Smooth muscle cell (in vitro differentiated cells): ENCODE measurements around the gene RTF1. TPM values are rescaled to one million over a fixed set of nuclear protein-coding genes. Genes with fewer than 3 reads are reported as not detected.

Source experiments
- DNase-seq: peaks from one replicate; lab custom pipeline; 2025; ENCODE audit not compliant: unreplicated experiment; lab: John Stamatoyannopoulos, UW
- H2AFZ ChIP-seq: fragments of 200-600 bp; sonication (generic); 2 replicates; pipeline ENCODE4 v1.6.0; 2016; ENCODE audit warnings: antibody characterized with exemption, low read depth, mild to moderate bottlenecking
- H3F3A ChIP-seq: fragments of 200-600 bp; sonication (generic); 2 replicates; pipeline ENCODE4 v1.6.0; 2017; ENCODE audit warnings: antibody characterized with exemption, low read depth
- H3K27ac ChIP-seq: fragments of 200-600 bp; sonication (generic); 2 replicates; pipeline ENCODE4 v1.5.1; 2016; ENCODE audit warnings: low read depth, mild to moderate bottlenecking
- H3K27me3 ChIP-seq: fragments of 200-600 bp; sonication (generic); 2 replicates; pipeline ENCODE4 v1.6.1; 2016; ENCODE audit warnings: low read depth, mild to moderate bottlenecking
- H3K36me3 ChIP-seq: fragments of 200-600 bp; sonication (generic); 2 replicates; pipeline ENCODE4 v1.5.1; 2016; ENCODE audit warnings: low read depth
- H3K4me1 ChIP-seq: fragments of 200-600 bp; sonication (generic); 2 replicates; pipeline ENCODE4 v1.5.1; 2016; ENCODE audit warnings: low read depth
- H3K4me2 ChIP-seq: fragments of 200-600 bp; sonication (generic); 2 replicates; pipeline ENCODE4 v1.6.0; 2016; ENCODE audit warnings: mild to moderate bottlenecking
- H3K4me3 ChIP-seq: fragments of 200-600 bp; sonication (generic); 2 replicates; pipeline ENCODE4 v1.5.1; 2016; ENCODE audit warnings: mild to moderate bottlenecking
- H3K79me2 ChIP-seq: fragments of 200-600 bp; sonication (generic); 2 replicates; pipeline ENCODE4 v1.6.0; 2016; ENCODE audit warnings: low read depth, mild to moderate bottlenecking
- H3K9ac ChIP-seq: fragments of 200-600 bp; sonication (generic); 2 replicates; pipeline ENCODE4 v1.6.0; 2016; ENCODE audit warnings: low read depth
- H3K9me3 ChIP-seq: fragments of 200-600 bp; sonication (generic); replicated peaks from 2 replicates; pipeline ENCODE4 v1.5.1; 2016; ENCODE audit warnings: low read depth
- H4K20me1 ChIP-seq: fragments of 200-600 bp; sonication (generic); 2 replicates; pipeline ENCODE4 v1.6.0; 2016; ENCODE audit warnings: low read depth
- WGBS: methylation state at CpG from one replicate; pipeline ENCODE4 v1.1.7; 2016; ENCODE audit warnings: low lambda C conversion rate; 5-methylcytosine and 5-hydroxymethylcytosine counted together
- polyA plus RNA-seq: library from polyadenylated mRNA; unstranded; fragments of >200 nt; fragmentation: Nextera tagmentation; extraction: Ambion mirVana; gene quantifications from 2 replicates; pipeline ENCODE4 v1.2.1, GENCODE V29; 2016
- total RNA-seq: library from RNA; depleted of rRNA; stranded (reverse); fragments of >200 nt; gene quantifications from 2 replicates; pipeline ENCODE4 v1.2.3, GENCODE V29; 2014
- TF ChIP-seq, protein P1 (sequence below): fragments of 200-600 bp; sonication (generic); IDR thresholded peaks from 2 replicates; pipeline ENCODE4 v1.5.1; 2017; ENCODE audit warnings: borderline replicate concordance, mild to moderate bottlenecking, antibody characterized with exemption; ENCODE audit not compliant: insufficient read depth, poor library complexity, severe bottlenecking

Gene RTF1
- total and polyA plus RNA-seq, 2 experiments from 2014 or later: 25.7 to 68.1 TPM

DNA sequence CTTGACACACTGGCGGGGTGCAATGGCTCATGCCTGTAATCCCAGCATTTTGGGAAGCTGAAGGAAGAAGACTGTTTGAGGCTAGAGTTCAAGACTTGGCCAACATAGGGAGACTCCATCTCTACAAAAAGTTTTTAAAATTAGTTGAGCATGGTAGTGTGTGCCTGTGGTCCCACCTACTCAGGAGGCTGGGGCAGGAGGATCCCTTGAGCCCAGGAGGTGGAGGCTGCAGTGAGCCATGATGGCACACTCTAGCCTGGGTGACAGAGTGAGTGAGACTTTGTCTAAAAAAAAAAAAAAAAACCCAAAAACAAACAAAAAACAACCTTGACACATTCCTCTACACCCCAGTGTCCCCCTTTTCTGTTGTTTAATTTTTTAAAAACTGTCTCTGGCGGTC is 72.7 kb downstream of the RTF1 start:
- H3K79me2 ChIP-seq: no peaks in the 10 kb centered on the region
- H3K9ac ChIP-seq: no peak overlapping the region
- no peak overlapping the region for H3K4me2 ChIP-seq
- H3K4me1 ChIP-seq: peaks cover 15% of the 10 kb centered on the region
- no peak overlapping the region for H3K27ac ChIP-seq
- no peak for DNase-seq
- H4K20me1 ChIP-seq: no peaks in the 10 kb centered on the region
- H3K36me3 ChIP-seq: no peaks in the 10 kb centered on the region
- 93% methylated on average over 2 of the region's 2 CpGs for WGBS
- H3F3A ChIP-seq: peaks cover 13% of the 10 kb centered on the region
- TF ChIP-seq, protein P1, sequence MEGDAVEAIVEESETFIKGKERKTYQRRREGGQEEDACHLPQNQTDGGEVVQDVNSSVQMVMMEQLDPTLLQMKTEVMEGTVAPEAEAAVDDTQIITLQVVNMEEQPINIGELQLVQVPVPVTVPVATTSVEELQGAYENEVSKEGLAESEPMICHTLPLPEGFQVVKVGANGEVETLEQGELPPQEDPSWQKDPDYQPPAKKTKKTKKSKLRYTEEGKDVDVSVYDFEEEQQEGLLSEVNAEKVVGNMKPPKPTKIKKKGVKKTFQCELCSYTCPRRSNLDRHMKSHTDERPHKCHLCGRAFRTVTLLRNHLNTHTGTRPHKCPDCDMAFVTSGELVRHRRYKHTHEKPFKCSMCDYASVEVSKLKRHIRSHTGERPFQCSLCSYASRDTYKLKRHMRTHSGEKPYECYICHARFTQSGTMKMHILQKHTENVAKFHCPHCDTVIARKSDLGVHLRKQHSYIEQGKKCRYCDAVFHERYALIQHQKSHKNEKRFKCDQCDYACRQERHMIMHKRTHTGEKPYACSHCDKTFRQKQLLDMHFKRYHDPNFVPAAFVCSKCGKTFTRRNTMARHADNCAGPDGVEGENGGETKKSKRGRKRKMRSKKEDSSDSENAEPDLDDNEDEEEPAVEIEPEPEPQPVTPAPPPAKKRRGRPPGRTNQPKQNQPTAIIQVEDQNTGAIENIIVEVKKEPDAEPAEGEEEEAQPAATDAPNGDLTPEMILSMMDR: no peak
- H3K9me3 ChIP-seq: no peaks in the 10 kb centered on the region
- no peak overlapping the region for H2AFZ ChIP-seq
- peaks cover 7% of the 10 kb centered on the region for H3K27me3 ChIP-seq
- no peak overlapping the region for H3K4me3 ChIP-seq

DNA sequence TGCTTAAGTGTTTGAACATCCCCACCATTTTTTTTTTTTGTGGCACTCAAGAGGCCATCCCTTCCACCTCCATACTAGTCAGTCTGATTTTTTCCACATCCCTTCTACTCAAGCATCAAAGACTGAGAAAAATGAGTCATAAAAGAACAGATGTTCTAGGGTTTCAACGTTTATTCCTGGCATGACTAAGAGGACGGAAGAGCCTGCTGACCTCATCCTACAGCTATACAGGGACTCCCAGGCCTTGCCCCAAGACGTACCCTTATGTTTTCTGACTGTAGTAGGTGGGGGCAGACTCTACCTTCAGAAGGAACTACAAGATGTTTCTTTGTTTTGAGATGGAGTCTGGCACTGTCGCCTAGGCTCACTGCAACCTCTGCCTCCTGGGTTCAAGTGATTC is 73.5 kb downstream of the RTF1 start:
- Histone ChIP-seq H3K27ac (peak overlapping the region; percentile 75), H3K4me1 (peaks cover 22% of the 10 kb centered on the region), H3K36me3 (no peaks in the 10 kb centered on the region), H3K9me3 (no peaks in the 10 kb centered on the region), H3F3A (peaks cover 13% of the 10 kb centered on the region), H3K4me3 (no peak overlapping the region), H3K9ac (no peak overlapping the region), H3K79me2 (no peaks in the 10 kb centered on the region), H2AFZ (no peak overlapping the region), H3K4me2 (peak overlapping the region; percentile 40), H3K27me3 (peaks cover 14% of the 10 kb centered on the region), H4K20me1 (no peaks in the 10 kb centered on the region)
- WGBS: 19% methylated on average over 4 of the region's 4 CpGs
- no peak for DNase-seq
- TF ChIP-seq, protein P1: no peak

DNA sequence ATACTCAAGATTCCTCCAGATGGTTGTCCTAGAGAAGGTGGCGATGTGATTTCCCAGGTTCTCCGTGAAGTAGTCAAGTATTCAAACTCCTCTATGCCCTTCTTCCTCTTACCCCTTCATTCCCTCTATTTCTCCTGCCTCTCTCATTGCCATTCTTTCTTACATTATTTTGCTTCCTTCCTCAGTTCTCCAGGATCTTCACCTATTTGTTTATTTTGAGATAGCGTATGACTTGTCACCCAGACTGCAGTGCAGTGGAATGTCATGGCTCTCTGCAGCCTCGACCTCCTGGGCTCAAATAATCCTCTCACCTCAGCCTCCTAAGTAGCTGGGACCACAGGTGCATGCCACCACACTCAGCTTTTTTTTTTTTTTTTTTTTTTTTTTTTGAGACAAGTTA is 75.0 kb downstream of the RTF1 start:
- Histone ChIP-seq H3K79me2 (no peaks in the 10 kb centered on the region), H3K27ac (no peak overlapping the region), H2AFZ (no peak overlapping the region), H3K9me3 (no peaks in the 10 kb centered on the region), H3K4me1 (peaks cover 22% of the 10 kb centered on the region), H3K9ac (no peak overlapping the region), H3K36me3 (no peaks in the 10 kb centered on the region), H4K20me1 (no peaks in the 10 kb centered on the region), H3K4me2 (no peak overlapping the region), H3K4me3 (no peak overlapping the region), H3K27me3 (peaks cover 30% of the 10 kb centered on the region), H3F3A (peaks cover 13% of the 10 kb centered on the region)
- WGBS: 90% methylated on average over 4 of the region's 4 CpGs
- DNase-seq: no peak
- TF ChIP-seq, protein P1: no peak

DNA sequence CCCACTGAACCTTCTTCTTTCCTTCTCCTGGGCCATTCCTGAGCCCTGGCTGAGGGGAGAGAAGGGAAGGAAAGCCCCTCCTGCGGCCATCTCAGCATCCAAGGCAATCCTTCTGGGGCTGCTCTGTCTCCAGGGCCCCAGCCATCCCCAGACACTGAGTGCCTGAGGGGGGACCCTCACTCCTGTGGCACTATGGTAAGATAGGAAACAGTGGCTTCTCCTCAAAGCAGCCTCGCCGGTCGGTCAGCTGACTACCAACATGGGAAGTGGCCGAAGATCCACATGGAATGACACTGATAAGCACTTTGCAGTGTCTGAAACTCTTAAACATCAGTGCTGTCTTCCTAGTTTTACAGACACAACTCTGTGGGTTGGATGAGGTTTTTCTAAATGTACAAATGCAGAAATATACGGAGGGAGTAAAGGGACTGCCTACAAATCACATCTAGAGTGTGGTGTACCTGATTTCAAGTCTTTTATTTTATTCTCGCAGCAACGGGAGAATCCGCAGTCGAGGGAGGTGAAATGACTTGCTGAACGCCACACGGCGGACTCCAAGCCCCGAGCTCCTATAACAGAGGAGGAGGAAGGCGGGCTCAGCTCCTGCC is 75.8 kb downstream of the RTF1 start:
- Histone ChIP-seq H2AFZ (peak overlapping the region; percentile 57), H3F3A (peaks cover 13% of the 10 kb centered on the region), H3K27me3 (peaks cover 38% of the 10 kb centered on the region), H3K9me3 (no peaks in the 10 kb centered on the region), H3K79me2 (no peaks in the 10 kb centered on the region), H3K4me3 (peak overlapping the region; percentile 56), H3K4me1 (peaks cover 22% of the 10 kb centered on the region), H3K27ac (peak overlapping the region; percentile 73), H4K20me1 (no peaks in the 10 kb centered on the region), H3K4me2 (peak overlapping the region; percentile 91), H3K36me3 (no peaks in the 10 kb centered on the region), H3K9ac (peak overlapping the region; percentile 25)
- no peak for DNase-seq
- TF ChIP-seq, protein P1: no peak
- 2% methylated on average over 15 of the region's 15 CpGs for WGBS
